ENCODE measurements around the gene PTPN6.

DNA sequence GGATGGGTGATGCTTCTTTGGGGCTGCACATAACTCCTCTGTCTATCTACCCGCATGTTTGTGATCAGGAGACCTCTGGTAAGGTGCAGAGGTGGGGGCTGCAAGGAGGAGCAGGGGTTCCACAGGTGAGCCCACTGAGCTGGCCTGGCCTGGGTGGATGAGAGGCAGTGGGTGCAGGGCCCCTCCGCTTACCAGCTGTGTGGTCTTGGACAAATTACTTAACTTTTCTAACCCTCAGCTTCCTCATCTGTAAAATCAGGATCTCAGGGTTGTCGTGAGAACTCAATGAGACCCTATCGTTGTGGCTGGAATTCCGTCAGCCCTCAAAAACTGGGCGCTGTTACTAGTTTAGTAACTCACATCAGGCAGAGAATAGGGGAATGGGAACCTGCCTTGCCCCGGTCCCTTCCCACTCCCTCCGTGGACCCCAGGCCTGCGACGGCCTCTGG, 7.5 kb downstream of the PTPN6 start:
- TF ChIP-seq POLR2AphosphoS5 (IDR thresholded peaks at IDR 0.05) = no peak
- no peak for TF ChIP-seq CTCF (IDR thresholded peaks at IDR 0.05)
- no peak for TF ChIP-seq POLR2A (IDR thresholded peaks at IDR 0.05)
